Left lobe of liver (tissue), 2 donors: ENCODE results near the gene SP110. TPM values are rescaled to one million over a fixed set of nuclear protein-coding genes. Genes with fewer than 3 reads are reported as not detected.
"Not testable (repeated sequence)": the region's sequence is repeated elsewhere in the genome, so short reads cannot be mapped to it uniquely, and the experiment has no call there.

Experiments used
- ATAC-seq: fragments of 200-7000 bp; cut with Tn5 transposase; one replicate; pipeline ENCODE4 v1.9.1; 2020; ENCODE audit warnings: mild to moderate bottlenecking, moderate library complexity
- DNase-seq: peaks from one replicate; pipeline ENCODE4 v3.0.0-alpha.2; 2020; ENCODE audit warnings: low spot score
- total RNA-seq: library from RNA; stranded (reverse); gene quantifications from one replicate; pipeline ENCODE4 v1.2.1, GENCODE V29; 2021
- donor health status: DM: no; HTN: no; CAD: no; lungs with moderate emphysema.
- donor health status: DM: no; HTN: yes; CAD: no.

The SP110 gene
- 6.0 TPM for total RNA-seq

DNA sequence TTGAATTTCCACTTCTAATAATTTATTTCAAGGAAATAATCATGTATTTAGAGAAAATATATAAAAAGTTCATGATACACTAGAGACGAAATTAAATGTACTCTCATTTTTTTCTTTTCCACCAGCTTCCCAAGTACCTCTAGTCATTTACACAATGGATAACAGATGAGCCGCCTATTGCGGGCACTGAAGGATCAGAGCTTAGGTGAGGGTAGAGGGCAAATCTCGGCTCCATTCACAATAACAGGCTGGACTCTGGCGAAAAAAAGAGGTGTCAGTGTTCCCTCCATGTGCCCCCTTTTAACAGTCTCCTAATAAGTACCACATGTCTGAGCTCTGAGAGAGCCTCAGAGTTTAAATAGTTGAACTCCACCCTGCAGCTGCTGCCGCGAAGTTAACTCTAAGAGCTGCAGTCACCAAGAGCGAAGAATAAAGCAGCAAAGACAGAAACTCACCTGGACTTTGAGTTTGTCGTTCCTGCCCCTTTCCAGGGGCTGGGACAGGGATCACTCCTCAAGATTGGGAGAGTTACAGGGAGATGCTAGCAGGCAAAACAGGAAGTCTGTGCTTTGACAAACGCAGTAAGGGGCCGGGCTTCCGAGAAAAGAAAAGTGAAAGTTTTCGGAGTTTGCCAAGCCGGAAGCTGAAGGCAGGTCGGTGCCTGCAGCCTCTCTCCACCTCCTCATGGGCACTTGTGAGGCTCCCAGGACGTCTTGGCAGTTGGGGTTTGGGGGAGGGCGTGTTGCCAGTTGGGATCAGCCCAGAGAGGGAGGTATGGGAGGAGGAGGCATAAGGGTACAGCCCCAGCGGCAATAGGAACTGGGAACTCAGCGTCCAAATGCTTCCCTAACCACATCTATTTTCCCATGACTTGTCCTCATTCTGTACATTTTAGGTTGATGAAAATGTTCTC is at the start of gene SP110:
Gene SP110, minus strand, starts transcription at position 566 of the 913 bp plus-strand sequence. CDS start 3,057 bp downstream, outside the sequence.
- ATAC-seq (peak; percentile 98), DNase-seq (peak; percentile 86)

DNA sequence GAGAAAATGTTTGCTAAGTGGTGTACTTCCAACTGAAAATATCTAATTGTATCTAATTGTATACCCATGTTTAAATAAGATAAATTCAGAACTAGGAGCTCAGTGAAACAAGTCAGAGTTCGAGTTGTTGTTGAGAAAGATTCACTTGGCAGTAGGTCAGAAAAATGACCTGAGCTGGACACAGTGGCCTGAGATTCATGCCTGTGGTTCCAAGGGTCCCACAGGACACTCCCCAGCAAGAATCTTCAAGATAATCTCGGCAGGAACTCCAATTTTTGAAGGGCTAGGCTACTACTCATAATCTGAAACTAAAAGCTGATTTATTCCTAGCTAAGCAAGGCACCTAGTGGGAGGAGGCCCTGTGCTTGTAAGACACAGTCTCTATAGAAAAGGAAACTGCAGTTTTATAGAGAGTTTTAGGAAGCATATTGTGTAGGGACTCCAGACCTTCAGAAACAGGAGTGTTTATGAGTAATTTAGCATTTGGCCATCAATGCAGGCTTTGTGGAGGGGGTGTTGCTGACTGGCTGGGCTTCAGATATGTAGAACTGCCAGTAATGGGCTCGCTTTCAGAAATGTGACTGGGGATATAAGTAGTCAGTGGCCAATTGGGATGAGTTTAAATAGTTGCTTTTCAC is 48.9 kb upstream of the SP110 start:
- DNase-seq (no peak), ATAC-seq (no peak)

DNA sequence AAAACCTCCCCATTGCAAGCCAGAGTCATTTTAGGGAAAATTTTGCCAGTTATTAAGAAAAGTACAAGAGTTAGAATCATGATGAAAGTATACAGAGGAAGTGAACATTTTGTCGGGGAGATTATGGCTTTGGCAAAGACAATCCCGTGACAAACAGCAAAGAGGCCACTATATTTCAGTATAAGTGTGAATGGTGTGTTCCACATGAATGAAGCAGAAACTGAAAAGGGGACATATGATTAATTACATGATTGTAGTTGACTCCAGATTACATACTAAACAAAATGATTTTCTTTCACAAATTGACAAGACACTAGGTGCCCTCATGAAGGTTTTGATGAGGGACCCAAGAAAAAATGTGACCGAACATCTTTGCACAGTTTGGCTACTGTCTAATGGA is 47.8 kb upstream of the SP110 start:
- no peak for ATAC-seq
- no peak for DNase-seq

DNA sequence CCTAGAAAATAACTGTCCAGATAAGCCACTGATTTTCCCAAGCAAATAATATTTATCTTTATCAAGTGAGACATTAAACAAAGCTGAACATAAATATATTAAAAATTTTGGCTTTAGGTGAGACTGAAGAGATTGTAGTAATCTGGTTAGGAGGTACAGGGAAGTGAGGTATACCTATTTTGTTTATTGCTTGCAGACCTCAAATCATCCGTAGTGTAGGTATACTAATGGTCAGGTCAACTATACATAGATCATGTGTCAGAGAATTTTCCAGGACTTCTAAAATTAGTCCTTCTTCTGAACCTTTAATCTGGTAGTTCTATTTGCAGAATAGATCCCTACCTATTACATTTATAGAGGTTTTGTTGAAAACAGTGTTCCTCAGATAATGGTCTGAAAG is 47.3 kb upstream of the SP110 start:
- no peak for ATAC-seq
- DNase-seq: no peak

DNA sequence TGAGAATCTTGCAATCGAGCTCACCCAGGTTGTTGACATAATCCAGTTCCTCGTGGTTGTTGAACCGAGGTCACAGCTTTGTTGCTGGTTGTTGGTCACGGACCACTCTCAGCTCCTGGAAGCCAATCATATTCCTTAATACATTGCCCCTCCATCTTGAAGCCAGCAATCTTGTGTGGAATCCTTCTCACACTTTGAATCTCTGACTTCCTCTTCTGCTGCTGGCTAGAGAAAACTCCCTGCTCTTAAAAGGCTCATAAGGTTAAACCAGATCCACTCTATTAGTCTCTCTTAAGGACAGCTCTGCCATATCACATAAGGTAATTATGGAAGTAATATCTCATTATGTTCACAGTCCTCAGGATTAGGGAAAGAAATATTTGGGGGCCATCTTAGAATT is 46.9 kb upstream of the SP110 start:
- ATAC-seq: no peak

DNA sequence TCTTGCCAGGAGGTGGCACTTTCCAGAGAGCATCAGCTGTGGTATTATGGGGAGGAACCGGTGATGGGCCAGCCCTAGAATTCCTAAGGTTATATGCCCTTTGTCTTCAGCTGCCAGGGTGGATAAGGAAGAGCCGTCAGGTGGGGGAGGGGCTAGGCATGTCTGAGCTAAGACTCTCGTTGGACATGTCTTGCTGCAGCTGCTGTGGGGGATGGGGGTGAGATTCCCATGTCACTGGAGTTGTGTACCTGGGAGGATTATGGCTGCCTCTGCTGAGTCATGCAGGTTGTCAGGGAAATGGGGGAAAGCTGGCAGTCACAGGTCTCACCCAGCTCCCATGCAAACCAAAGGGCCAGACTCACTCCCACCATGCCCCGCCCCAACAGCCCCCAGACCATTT is 45.2 kb upstream of the SP110 start:
- not testable (repeated sequence) for DNase-seq, ATAC-seq

More for the DNA sequence above, 46.9 kb upstream of the SP110 start:
- DNase-seq: no peak

DNA sequence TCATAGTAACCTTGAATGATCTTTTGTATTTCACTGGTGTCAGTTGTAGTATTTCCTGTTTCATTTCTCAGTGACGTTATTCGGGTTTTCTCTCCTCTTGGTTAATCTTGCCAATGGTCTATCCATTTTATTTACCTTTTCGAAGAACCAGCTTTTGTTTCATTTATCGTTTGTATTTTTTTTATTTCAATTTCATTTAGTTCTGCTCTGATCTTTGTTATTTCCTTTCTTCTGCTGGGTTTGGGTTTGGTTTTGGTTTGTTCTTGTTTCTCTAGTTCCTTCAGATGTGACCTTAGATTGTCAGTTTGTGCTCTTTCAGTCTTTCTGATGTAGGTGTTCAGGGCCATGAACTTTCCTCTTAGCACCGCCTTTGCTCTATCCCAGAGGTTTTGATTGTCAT is 42.5 kb upstream of the SP110 start:
- DNase-seq (no peak), ATAC-seq (no peak)

DNA sequence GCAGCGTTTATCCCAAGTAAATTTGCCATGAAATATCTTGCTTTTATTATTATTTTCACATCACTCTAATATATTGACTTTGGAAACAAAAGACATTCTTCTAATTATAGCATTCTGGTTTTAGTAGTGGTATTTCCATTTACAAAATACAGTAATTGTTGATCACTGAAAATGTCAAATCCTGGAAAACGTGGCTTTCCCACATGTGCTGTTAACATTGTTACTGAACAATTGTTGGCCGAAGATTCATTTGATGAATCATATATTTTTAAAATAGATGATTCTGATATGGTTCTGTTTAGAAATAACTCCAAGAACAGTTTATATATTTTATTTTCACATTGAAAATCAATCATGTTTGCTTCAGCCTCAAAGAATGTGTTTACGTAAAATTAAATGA is 38.7 kb upstream of the SP110 start:
- ATAC-seq (no peak), DNase-seq (no peak)

DNA sequence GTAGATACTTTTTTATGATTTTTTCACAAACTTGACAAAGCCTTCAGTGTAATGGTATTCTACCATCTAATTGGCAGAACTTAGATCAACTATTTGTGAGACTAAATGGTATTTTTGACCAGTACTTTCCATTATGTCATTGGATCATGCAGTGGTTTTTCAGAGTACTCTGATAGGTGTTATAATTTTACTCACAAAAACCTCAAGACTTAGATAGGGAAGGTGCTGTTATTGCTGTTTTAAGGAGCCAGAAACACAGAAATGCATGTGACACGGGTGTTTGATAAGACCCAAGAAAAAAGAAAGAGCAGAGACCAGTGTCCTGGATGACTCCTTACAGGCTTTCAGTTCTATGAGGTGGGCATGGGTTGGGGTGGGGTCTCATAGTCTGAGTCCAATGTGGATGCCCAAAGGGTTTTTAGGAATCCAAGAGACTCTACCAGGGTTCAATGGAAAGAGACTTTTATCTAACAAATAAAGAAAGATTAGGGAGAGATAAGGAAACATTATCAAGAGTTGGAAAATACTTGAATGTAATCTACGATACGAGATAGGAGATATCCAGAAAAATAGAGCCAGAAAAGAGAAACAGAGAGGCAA is 37.0 kb upstream of the SP110 start:
- no peak for ATAC-seq
- no peak for DNase-seq

DNA sequence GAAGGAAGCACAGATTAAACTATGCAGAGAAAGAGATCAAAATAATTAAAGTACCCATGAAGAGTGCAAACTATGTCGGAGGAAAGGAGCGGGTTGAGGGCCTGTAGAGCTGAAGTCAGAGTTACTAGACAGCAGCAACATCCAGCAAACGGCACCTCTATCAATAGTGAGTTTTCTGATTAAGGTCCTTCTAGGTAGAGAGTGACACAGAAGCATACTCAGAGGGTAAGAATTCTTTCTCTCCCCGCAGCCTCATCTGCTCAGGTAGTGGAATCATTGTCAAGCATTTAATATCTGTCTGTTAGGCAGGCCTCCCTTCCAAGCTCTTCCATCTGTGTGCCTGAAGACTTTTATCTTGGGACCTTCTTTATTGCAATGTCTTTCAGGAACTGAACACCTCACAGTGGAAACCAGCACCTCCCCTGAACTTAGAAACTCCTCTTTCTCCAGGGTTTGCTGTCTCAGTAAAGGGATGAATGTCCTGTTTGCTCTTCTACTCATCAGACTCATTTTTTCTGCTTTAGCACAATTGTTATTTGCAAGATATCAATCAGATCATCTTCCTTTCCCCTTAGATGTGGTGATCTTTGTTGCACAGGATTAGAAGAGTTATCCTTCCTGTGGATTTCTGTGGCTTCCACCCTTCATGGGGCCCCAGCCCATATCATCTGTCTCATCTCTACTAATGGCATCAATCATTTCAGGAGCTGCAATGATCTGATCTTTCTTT is 34.5 kb upstream of the SP110 start:
- ATAC-seq: no peak
- DNase-seq: no peak

DNA sequence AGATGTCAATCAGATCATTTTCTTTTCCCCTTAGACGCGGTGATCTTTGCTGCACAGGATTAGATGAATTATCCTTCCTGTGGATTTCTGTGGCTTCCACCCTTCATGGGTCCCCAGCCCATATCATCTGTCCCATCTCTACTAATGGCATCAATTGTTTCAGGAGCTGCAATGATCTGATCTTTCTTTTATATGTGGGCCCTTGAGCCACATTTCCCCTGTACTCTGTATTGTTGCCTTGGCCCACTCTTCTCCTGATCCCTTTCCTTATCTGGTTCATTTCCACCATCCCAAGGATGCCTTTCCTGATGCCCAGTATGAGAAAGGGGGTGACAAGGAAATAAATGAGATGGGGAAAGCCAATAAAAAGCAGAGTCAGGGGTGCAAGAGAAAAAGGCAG is 30.4 kb upstream of the SP110 start:
- DNase-seq (no peak), ATAC-seq (no peak)

DNA sequence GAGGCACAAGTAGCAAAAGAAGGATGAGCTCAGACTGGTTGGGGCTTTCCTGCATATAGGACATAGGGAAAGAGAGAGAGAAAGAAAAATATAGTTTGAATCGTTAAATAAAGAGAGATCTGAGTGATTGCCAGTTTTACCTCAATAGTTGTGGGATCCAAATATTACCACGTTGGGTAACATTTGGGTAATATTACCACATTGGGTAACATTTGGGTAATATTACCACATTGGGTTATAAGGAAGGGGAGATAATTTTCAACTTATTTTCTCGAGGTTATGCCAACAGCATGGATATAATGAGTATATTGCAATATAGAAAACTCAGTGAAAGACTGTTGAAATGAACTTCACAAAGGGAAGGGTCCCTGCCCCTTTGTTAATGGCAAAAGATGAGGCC is 26.4 kb upstream of the SP110 start:
- DNase-seq (no peak), ATAC-seq (no peak)

DNA sequence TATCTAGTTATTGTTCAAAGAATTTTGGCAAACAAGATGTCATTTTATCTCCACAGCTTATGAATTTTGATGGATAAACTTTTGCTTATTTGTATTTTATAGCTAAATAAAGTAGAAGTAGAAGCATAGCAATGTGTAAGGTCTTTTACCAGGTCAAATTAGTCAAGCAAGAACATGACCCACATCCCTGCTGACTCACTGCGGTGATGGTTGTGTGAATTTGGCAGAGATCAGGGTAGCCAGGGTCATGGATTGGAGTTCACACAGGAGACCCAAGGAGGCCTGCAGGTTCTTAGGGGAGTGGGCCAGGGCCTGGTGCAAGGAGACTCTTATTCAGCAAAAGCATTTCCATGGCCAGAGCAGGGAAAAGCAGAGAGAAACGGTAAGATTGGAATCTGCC is 24.4 kb upstream of the SP110 start:
- ATAC-seq (no peak), DNase-seq (no peak)

DNA sequence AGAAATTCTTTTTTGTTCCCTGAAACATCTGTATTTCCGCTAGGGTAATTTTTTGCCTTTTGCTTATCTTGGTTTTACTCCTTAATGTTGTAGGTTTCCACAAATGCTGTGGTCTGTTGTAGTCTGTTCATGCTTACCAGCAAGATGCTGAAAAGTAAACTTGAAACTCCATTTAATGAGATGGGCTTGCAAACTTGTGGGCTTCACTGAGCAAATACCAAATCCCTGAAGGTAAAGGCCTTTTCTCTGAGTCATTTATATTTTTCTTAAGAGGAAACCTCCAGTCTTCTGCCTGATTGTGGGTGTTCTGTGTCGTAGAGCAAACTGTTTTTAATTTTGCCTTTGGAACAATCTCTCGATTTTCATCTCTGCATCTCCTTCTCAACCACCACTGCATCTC is 15.1 kb upstream of the SP110 start:
- DNase-seq: no peak
- ATAC-seq: no peak

DNA sequence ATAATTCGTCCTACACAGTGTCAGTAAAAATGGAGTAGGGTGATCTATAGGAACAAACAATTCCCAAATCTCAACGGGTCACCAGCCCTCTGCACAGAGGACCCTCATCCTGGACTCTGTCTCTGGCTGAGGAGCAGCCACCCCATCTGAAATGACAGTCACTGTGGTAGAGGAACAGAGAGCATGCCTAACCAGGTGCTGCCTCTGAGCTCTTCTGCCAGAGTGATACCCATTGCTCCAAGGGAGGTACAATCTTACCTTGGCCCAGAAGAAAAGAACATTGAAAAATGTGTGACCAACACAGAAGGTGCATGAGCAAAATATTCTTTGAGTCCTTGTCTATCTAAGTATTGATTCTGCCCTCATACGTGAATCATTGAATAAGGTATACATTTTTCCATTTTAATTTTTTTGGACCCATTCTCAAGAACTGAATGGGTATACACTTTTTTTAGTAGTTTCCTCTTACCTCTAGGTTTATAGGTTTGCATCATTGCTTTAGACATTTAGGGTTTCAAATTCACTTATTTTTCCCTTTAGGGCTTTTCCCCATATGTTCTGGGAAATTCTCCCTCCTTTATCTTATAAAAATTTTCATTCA is 14.4 kb upstream of the SP110 start:
- ATAC-seq (no peak), DNase-seq (no peak)

DNA sequence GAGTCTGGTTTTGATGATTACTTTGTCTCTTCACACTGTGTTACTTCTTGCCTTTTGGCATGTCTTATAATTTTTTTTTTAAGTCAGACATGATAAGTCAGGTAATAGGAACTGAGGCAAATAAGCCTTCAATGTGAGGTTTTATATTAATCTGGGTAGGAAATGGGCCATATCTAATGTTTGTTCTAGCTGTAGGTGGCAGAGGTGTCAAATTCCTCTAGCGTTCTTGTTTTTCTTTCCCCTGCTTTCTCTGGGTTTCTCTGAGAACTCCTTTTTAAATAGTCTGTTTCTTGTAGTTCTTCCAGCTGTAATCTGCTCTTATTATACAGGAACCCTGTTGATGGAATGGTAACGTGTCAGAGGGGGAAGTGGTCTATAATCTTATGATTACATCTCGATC is 11.5 kb upstream of the SP110 start:
- DNase-seq (no peak), ATAC-seq (no peak)

DNA sequence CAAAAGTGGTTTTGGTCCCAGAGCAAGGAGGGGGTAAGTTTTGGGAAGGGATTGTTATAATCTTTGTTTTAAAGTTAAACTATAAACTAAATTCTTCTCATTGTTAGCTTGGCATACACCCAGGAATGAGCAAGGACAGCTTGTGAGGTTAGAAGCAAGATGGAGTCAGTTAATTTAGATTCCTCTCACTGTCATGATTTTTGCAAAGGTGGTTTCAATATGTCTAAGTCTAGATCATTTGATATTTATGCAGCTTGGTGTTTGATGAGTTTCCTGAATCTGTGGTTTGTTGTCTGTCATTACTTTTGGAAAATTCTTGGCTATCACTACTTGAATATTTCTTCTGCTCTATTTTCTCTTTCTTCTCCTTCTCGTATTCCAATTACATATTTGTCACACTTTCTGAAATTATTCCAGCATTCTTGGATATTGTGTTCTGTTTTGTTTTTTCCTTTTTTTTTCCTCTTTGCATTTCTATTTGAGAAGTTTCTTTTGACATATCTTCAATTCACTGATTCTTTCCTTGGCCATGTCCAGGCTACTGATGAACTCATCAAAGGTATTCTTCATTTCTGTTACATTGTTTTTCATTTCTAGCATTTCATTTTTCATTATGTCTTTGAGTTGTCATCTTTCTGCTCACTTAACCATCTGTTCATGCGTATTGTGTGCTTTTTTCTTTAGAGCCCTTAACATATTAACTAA is 10.9 kb upstream of the SP110 start:
- DNase-seq: no peak
- no peak for ATAC-seq

DNA sequence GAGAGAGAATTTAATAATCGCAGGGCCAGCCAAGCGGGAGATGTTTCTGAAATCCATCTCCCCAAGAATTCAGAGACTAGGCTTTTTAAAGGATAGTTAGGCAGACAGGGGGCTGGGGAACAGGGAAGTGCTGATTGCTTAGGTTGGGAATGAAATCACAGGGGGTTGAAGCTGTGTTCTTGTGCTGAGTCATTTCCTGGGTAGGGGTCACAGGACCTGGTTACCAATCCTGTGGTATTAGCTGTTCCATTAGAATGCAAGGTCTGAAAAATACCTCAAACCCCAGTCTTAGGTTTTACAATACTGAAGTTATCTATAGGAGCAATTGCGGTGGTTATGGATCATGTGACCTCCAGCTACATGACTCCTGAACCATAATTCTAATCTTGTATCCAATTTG is 10.3 kb upstream of the SP110 start:
- DNase-seq: no peak
- no peak for ATAC-seq

DNA sequence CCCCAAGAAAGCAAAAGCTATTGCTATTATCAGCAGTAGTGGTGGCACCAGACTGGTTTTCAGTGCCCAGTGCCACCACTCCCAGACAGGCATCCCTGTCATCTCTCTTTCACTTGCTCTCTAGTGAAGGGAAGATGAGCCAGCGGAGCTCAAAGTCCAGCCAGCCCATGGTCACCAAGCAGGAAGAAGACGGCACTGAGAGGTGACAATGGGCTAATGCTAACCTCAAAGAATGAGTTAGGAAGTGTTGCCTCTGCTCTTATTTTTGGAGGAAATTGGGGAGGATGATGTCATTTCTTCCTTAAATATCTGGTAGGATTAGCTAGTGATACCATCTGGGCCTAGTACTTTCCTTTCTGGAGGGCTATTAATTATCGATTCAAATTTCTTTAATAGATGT is 7.4 kb upstream of the SP110 start:
- ATAC-seq: no peak

DNA sequence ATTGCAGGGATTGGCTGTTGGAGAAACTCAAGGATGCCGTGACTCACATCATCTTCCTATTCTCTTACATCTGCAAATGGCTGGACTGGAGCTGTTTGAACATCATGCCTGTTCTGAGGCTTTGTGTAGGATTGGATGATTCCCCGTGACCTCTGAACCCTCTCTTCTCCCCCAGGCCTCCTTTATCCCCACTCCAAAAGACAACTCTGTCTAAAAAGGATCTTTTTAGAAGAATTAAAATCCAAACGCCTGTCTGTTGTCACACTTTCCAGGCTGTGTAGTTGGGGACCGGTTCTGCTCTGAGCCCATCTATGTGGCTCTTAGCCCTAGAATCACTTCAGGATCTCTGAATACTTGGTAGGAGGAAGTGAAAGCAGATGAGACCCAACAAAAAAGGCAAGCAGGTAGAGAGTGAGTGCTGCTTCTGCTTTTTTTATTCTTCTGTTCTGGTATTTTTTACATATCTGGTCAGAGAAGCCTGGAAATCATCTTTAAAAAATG is 6.3 kb upstream of the SP110 start:
- DNase-seq: no peak
- no peak for ATAC-seq

More for the DNA sequence above, 7.4 kb upstream of the SP110 start:
- DNase-seq: no peak
